HL-60 (cell line): ENCODE data around the gene MCCC1.

Experiments used
- CTCF ChIP-seq: IDR thresholded peaks from one replicate; pipeline ENCODE4 v1.5.1; 2011; ENCODE audit warnings: low read length, control low read depth, inconsistent platforms; ENCODE audit not compliant: insufficient read depth
- POLR2AphosphoS5 ChIP-seq: IDR thresholded peaks from 2 replicates; pipeline ENCODE4 v1.6.1; 2012; ENCODE audit warnings: low read depth
- REST ChIP-seq: IDR thresholded peaks from 2 replicates; pipeline ENCODE4 v1.6.1; 2012; ENCODE audit warnings: low read depth; ENCODE audit not compliant: insufficient replicate concordance

GRCh38 chr3:183070892-183071291 lies 28.4 kb downstream of the MCCC1 start:
- TF ChIP-seq CTCF (no peak), POLR2AphosphoS5 (no peak), REST (no peak)
